Measurements from ENCODE around the gene EAPP.

DNA sequence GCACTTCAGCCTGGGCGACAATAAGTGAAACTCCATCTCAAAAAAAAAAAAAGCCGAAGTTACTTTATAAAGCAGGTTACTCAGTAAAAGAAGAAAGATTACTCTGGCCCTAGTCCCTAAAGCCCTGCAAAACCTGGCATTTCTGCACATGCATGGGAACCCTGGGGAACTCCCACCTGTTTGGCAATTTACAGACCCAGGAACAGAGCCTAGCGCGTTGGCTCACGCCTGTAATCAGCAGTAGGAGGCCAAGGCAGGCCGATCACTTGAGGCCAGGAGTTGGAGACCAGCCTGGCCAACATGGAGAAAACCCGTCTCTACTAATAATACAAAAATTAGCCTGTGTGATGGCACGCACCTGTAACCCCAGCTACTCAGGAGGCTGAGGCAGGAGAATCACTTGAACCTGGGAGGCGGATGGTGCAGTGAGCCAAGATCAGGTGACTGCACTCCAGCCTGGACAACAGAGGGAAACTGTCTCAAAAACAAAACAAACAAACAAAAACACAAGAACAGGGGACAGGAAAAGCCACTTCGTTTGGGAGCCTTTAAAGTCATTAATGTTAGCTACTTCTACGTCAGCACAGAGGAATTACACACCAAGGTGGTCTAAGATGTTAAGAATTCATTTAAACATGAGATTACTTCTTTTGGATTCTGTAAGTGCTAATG lies 43.4 kb downstream of the EAPP start:
- TF ChIP-seq, protein P1, sequence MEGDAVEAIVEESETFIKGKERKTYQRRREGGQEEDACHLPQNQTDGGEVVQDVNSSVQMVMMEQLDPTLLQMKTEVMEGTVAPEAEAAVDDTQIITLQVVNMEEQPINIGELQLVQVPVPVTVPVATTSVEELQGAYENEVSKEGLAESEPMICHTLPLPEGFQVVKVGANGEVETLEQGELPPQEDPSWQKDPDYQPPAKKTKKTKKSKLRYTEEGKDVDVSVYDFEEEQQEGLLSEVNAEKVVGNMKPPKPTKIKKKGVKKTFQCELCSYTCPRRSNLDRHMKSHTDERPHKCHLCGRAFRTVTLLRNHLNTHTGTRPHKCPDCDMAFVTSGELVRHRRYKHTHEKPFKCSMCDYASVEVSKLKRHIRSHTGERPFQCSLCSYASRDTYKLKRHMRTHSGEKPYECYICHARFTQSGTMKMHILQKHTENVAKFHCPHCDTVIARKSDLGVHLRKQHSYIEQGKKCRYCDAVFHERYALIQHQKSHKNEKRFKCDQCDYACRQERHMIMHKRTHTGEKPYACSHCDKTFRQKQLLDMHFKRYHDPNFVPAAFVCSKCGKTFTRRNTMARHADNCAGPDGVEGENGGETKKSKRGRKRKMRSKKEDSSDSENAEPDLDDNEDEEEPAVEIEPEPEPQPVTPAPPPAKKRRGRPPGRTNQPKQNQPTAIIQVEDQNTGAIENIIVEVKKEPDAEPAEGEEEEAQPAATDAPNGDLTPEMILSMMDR (IDR thresholded peaks at IDR 0.05): no peak
- TF ChIP-seq POLR2A (IDR thresholded peaks at IDR 0.05): no peak

Measured in heart left ventricle (tissue), 13 donors.